GM23338 (cell line): Measurements from ENCODE around the gene MAST4.

Experiments used
- CTCF ChIP-seq, 2 experiments: fragments of 200-600 bp in 1 of 2; sonication (generic) in 1 of 2; conservative IDR thresholded peaks; 2 replicates each; pipeline versions ENCODE4 v1.5.1 to v1.6.1; 2016 to 2017; ENCODE audit warnings: antibody characterized with exemption in 2 of 2, low read depth in 2 of 2, mild to moderate bottlenecking in 2 of 2, moderate library complexity in 1 of 2
- JUNB ChIP-seq: IDR thresholded peaks from one replicate; pipeline ENCODE4 v1.6.1; 2016; ENCODE audit warnings: antibody characterized with exemption; ENCODE audit not compliant: unreplicated experiment
- POLR2AphosphoS5 ChIP-seq: IDR thresholded peaks from 2 replicates; pipeline ENCODE4 v1.6.1; 2016; ENCODE audit warnings: antibody characterized with exemption, low read depth
- STAT1 ChIP-seq: IDR thresholded peaks from one replicate; pipeline ENCODE4 v1.6.1; 2016; ENCODE audit warnings: antibody characterized with exemption; ENCODE audit not compliant: unreplicated experiment
- TF ChIP-seq, protein P1 (sequence below): IDR thresholded peaks from 2 replicates; pipeline ENCODE4 v1.6.1; 2016; ENCODE audit warnings: antibody characterized with exemption

- TF ChIP-seq CTCF (conservative IDR thresholded peaks at IDR 0.05; ENCODE audit: low read depth in 2 of 2) (no peak), POLR2AphosphoS5 (no peak), JUNB (no peak), STAT1 (no peak)
- TF ChIP-seq, protein P1, sequence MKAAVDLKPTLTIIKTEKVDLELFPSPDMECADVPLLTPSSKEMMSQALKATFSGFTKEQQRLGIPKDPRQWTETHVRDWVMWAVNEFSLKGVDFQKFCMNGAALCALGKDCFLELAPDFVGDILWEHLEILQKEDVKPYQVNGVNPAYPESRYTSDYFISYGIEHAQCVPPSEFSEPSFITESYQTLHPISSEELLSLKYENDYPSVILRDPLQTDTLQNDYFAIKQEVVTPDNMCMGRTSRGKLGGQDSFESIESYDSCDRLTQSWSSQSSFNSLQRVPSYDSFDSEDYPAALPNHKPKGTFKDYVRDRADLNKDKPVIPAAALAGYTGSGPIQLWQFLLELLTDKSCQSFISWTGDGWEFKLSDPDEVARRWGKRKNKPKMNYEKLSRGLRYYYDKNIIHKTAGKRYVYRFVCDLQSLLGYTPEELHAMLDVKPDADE, result no peak
Measured at GRCh38 chr5:66851306-66851705, 255.1 kb downstream of the MAST4 start.
